ENCODE measurements around the gene CEMP1.
A peak's percentile ranks its signal among the peaks of the same experiment; 100 is the strongest.

CEMP1 gene

GRCh38 chr16:2496223-2497115 is 34.7 kb downstream of the CEMP1 start:
- Histone ChIP-seq H3K4me1 (ENCODE audit: control insufficient read depth, insufficient read depth, low read length) (peaks cover 11% of the 10 kb centered on the region), H3K9ac (ENCODE audit: low read depth, low read length) (no peak overlapping the region), H3K36me3 (ENCODE audit: insufficient read depth, low read length) (peaks cover 15% of the 10 kb centered on the region), H3K4me2 (ENCODE audit: low read length) (no peak overlapping the region), H3K4me3 (ENCODE audit: low read length) (no peak overlapping the region), H3K9me3 (replicated peaks; ENCODE audit: low read length) (no peaks in the 10 kb centered on the region), H3K27me3 (ENCODE audit: control insufficient read depth, insufficient read depth, low read length) (no peaks in the 10 kb centered on the region)

DNA sequence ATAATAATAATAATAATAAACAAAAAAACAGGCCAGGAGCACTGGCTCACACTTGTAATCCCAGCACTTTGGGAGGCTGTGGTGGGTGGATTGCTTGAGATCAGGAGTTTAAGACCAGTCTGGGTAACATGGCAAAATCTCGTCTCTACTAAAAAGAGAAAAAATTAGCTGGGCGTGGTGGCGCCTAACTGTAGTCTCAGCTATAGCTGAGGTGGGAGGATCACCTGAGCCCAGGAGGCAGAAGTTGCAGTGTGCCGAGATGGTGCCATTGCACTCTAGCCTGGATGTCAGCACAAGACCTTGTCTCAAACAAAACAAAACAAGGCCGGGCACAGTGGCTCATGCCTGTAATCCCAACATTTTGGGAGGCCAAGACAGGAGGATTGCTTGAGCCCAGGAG is 36.2 kb downstream of the CEMP1 start:
- Histone ChIP-seq H3K4me1 (ENCODE audit: control insufficient read depth, insufficient read depth, low read length) (peaks cover 11% of the 10 kb centered on the region), H3K9ac (ENCODE audit: low read depth, low read length) (no peak overlapping the region), H3K4me3 (ENCODE audit: low read length) (no peak overlapping the region)

DNA sequence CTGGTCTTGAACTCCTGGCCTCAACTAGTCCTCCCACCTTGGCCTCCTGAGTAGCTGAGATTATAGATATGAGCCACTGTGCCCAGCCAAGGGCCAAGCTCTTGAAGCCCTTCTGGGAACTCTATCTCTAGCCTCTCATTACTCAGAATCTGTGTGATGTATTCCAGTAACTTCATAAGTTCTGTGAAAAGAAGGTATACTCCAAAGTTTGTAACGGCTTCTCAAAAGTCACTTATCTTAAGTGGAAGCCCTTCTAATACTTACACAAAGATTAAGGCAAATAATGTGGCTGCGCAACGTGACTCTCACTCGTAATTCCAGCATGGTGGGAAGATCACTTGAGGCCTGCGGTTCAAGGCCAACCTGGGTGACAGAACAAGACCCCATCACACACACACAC is 36.6 kb downstream of the CEMP1 start:
- H3K36me3 ChIP-seq (ENCODE audit: insufficient read depth, low read length): peaks cover 15% of the 10 kb centered on the region
- no peak overlapping the region for H3K9ac ChIP-seq (ENCODE audit: low read depth, low read length)
- H3K9me3 ChIP-seq (replicated peaks; ENCODE audit: low read length): no peaks in the 10 kb centered on the region
- peaks cover 11% of the 10 kb centered on the region for H3K4me1 ChIP-seq (ENCODE audit: control insufficient read depth, insufficient read depth, low read length)
- H3K27me3 ChIP-seq (ENCODE audit: control insufficient read depth, insufficient read depth, low read length): no peaks in the 10 kb centered on the region
- no peak overlapping the region for H3K4me2 ChIP-seq (ENCODE audit: low read length)
- no peak overlapping the region for H3K4me3 ChIP-seq (ENCODE audit: low read length)

More for the DNA sequence above, 36.2 kb downstream of the CEMP1 start:
- H3K36me3 ChIP-seq (ENCODE audit: insufficient read depth, low read length): peaks cover 15% of the 10 kb centered on the region
- H3K27me3 ChIP-seq (ENCODE audit: control insufficient read depth, insufficient read depth, low read length): no peaks in the 10 kb centered on the region
- no peak overlapping the region for H3K4me2 ChIP-seq (ENCODE audit: low read length)
- H3K9me3 ChIP-seq (replicated peaks; ENCODE audit: low read length): no peaks in the 10 kb centered on the region

- H3K9me3 ChIP-seq (replicated peaks; ENCODE audit: low read length): no peaks in the 10 kb centered on the region
- H3K4me3 ChIP-seq (ENCODE audit: low read length): no peak overlapping the region
- no peak overlapping the region for H3K4me2 ChIP-seq (ENCODE audit: low read length)
- H3K4me1 ChIP-seq (ENCODE audit: control insufficient read depth, insufficient read depth, low read length): peaks cover 11% of the 10 kb centered on the region
- H3K36me3 ChIP-seq (ENCODE audit: insufficient read depth, low read length): peaks cover 15% of the 10 kb centered on the region
- no peak overlapping the region for H3K9ac ChIP-seq (ENCODE audit: low read depth, low read length)
- H3K27me3 ChIP-seq (ENCODE audit: control insufficient read depth, insufficient read depth, low read length): no peaks in the 10 kb centered on the region
Measured at GRCh38 chr16:2493605-2494004, 37.6 kb downstream of the CEMP1 start.

DNA sequence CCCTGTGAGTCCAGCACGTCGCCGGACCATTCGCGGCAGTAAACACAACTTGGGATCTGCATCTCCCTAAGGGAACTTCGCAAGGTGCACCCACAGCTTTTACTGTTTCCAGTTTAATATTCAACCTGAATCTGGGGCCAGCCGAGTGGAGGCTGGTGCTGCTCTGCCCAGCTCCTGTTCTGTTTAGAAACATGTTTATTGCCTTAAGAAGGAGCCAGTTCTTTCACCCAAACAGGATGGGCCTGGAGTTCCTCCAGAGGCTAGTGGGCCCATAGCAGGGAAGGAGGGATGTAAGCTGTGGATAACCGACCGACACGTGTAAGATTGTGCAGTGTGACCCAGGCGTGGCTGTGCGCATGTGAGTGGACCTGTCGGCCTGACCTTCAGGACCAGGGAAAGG is 38.9 kb downstream of the CEMP1 start:
- H3K4me3 ChIP-seq (ENCODE audit: low read length): no peak overlapping the region
- no peaks in the 10 kb centered on the region for H3K27me3 ChIP-seq (ENCODE audit: control insufficient read depth, insufficient read depth, low read length)
- peaks cover 9% of the 10 kb centered on the region for H3K36me3 ChIP-seq (ENCODE audit: insufficient read depth, low read length)

DNA sequence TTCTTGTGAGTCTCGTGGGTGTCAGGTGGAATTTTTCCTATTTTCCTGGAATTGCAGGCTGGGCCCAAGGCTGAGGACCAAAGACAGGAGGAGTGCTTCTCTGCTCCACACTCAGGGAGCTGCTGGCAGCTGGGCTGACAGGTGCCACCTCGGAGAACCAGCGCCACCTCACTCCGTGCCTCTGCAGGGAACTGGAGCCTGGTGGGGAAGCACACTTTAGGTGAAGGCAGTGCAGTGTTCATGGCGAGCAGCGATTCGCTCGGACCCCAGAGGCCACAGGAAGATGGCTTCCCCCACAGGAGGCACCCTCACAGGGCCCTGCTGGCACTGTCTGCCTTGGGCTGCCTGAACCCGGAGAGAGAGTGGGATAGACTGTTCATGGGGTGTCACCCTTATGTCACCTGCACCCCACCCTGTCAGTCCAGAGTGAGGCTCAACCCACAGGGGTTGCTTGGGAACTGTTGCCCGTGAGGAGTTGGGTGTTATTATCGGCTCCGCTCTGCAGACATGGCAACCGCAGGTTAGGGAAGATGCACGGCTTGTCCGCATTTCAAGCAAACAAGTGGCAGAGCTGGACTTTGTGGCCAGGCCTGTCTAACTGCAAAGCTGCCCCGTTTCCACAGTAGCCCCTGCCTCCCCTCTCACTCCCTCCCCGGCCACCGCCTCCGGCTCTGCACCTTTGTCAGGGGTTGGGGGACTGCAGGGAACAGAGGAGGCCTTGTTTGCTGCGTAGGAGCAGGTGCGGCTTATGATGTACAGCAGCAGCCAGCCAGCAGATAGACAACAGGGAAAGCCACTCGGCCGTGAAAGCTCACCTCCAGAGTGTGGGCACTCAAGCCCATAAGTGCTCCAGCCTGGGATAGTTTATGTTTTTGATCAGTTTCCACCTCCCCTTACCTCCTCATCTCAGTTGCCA is 40.8 kb downstream of the CEMP1 start:
- H3K9ac ChIP-seq (ENCODE audit: low read depth, low read length): no peak overlapping the region
- H3K9me3 ChIP-seq (replicated peaks; ENCODE audit: low read length): no peaks in the 10 kb centered on the region
- H3K27me3 ChIP-seq (ENCODE audit: control insufficient read depth, insufficient read depth, low read length): no peaks in the 10 kb centered on the region
- H3K4me3 ChIP-seq (ENCODE audit: low read length): no peak overlapping the region
- H3K4me1 ChIP-seq (ENCODE audit: control insufficient read depth, insufficient read depth, low read length): peaks cover 9% of the 10 kb centered on the region
- no peak overlapping the region for H3K4me2 ChIP-seq (ENCODE audit: low read length)
- no peaks in the 10 kb centered on the region for H3K36me3 ChIP-seq (ENCODE audit: insufficient read depth, low read length)

More for the DNA sequence above, 38.9 kb downstream of the CEMP1 start:
- H3K4me2 ChIP-seq (ENCODE audit: low read length): no peak overlapping the region
- H3K4me1 ChIP-seq (ENCODE audit: control insufficient read depth, insufficient read depth, low read length): peaks cover 9% of the 10 kb centered on the region
- H3K9ac ChIP-seq (ENCODE audit: low read depth, low read length): no peak overlapping the region
- no peaks in the 10 kb centered on the region for H3K9me3 ChIP-seq (replicated peaks; ENCODE audit: low read length)

DNA sequence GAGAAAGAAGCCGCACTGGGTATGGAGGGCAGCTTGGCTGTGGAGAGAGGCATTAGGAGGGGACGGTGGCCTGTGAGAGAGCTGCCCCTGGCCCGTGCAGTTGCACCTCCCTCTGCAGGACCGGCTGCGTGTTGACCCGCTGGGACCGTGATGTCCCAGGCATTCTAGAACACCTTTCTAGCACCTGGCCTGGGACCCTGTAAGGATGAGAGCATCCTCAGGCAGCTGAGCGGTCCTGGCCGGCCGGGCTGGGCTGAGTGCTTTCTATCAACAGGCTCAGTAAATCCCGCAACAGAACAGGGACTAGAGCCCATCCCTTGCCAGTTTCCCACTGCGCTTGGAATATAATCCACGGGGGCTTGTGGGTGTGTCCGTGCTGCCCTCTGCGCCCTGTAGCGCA is 41.6 kb downstream of the CEMP1 start:
- H3K4me3 ChIP-seq (ENCODE audit: low read length): no peak overlapping the region
- peaks cover 9% of the 10 kb centered on the region for H3K4me1 ChIP-seq (ENCODE audit: control insufficient read depth, insufficient read depth, low read length)
- no peaks in the 10 kb centered on the region for H3K36me3 ChIP-seq (ENCODE audit: insufficient read depth, low read length)
- H3K9me3 ChIP-seq (replicated peaks; ENCODE audit: low read length): no peaks in the 10 kb centered on the region
- no peak overlapping the region for H3K9ac ChIP-seq (ENCODE audit: low read depth, low read length)
- no peaks in the 10 kb centered on the region for H3K27me3 ChIP-seq (ENCODE audit: control insufficient read depth, insufficient read depth, low read length)
- H3K4me2 ChIP-seq (ENCODE audit: low read length): no peak overlapping the region

DNA sequence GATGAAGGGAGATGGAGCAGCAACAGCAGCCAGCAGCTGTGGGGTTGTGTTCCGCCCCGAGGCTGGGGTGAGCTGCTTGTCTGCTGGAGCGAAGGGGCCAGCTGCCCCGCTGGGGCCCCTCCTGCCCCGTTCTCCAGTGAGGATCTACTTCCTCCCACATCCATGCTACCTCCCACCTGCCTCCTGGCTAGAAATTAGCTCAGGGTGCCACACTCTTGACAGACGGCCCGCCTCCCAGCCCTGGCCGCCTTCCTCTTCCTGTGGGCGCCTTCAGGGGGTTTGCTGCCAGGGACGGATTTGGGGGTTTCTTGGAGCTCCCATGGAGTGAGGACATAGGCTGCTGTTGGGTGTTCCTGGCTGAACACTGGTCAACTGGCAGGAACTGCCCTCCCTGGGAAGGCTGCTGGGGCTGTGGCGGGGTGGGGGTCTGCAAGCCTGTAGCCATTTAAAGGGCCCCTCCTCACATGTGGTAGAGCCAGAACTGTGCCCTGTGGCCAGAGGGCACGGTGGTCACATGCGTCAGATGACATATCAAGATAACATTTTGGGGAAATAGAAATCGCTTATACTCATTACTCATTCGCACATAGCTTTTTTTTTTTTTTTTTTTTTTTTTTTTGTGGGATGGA is 43.2 kb downstream of the CEMP1 start:
- Histone ChIP-seq H3K4me3 (ENCODE audit: low read length) (no peak overlapping the region), H3K27me3 (ENCODE audit: control insufficient read depth, insufficient read depth, low read length) (no peaks in the 10 kb centered on the region), H3K36me3 (ENCODE audit: insufficient read depth, low read length) (no peaks in the 10 kb centered on the region), H3K9me3 (replicated peaks; ENCODE audit: low read length) (no peaks in the 10 kb centered on the region), H3K9ac (ENCODE audit: low read depth, low read length) (no peak overlapping the region), H3K4me1 (ENCODE audit: control insufficient read depth, insufficient read depth, low read length) (peaks cover 19% of the 10 kb centered on the region), H3K4me2 (ENCODE audit: low read length) (no peak overlapping the region)

DNA sequence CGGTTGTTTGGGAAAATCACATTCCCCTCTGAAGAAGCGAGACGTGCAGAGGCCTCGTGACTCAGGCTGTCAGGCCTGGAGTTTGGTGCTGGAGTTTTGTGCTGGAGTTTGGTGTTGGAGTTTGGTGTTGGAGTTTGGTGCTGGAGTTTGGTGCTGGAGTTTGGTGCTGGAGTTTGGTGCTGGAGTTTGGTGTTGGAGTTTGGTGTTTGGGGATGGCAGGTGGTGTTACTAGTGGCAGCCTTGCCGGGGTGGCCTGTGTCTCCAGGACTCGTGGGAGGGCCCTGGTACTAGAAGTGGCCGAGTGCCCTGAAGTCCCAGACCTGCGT is 43.7 kb downstream of the CEMP1 start:
- Histone ChIP-seq H3K36me3 (ENCODE audit: insufficient read depth, low read length) (no peaks in the 10 kb centered on the region), H3K27me3 (ENCODE audit: control insufficient read depth, insufficient read depth, low read length) (no peaks in the 10 kb centered on the region), H3K4me2 (ENCODE audit: low read length) (peak overlapping the region; percentile 10), H3K4me1 (ENCODE audit: control insufficient read depth, insufficient read depth, low read length) (peaks cover 24% of the 10 kb centered on the region), H3K9ac (ENCODE audit: low read depth, low read length) (no peak overlapping the region), H3K9me3 (replicated peaks; ENCODE audit: low read length) (no peaks in the 10 kb centered on the region), H3K4me3 (ENCODE audit: low read length) (no peak overlapping the region)

- H3K4me1 ChIP-seq (ENCODE audit: control insufficient read depth, insufficient read depth, low read length): peaks cover 30% of the 10 kb centered on the region
- no peaks in the 10 kb centered on the region for H3K27me3 ChIP-seq (ENCODE audit: control insufficient read depth, insufficient read depth, low read length)
- H3K4me3 ChIP-seq (ENCODE audit: low read length): no peak overlapping the region
- no peaks in the 10 kb centered on the region for H3K36me3 ChIP-seq (ENCODE audit: insufficient read depth, low read length)
- H3K9ac ChIP-seq (ENCODE audit: low read depth, low read length): no peak overlapping the region
- no peaks in the 10 kb centered on the region for H3K9me3 ChIP-seq (replicated peaks; ENCODE audit: low read length)
- peak overlapping the region; percentile 10 for H3K4me2 ChIP-seq (ENCODE audit: low read length)
Measured at GRCh38 chr16:2486645-2487516, 44.3 kb downstream of the CEMP1 start.

Measured in skeletal muscle satellite cell (primary cell).